OCI-LY1 (cell line): ENCODE results near the gene DYRK3.

Experiments used
- CTCF ChIP-seq: fragments of 200-600 bp; sonication (generic), shearing (Covaris generic); IDR thresholded peaks from 2 replicates; pipeline ENCODE4 v1.5.1; 2017; ENCODE audit warnings: mild to moderate bottlenecking, antibody characterized with exemption, low read length, moderate library complexity, mixed read lengths
- EZH2 ChIP-seq: fragments of 200-600 bp; sonication (generic), shearing (Covaris generic); IDR thresholded peaks from 2 replicates; pipeline ENCODE4 v1.8.0; 2017; ENCODE audit warnings: borderline replicate concordance, mixed run types, mild to moderate bottlenecking, antibody characterized with exemption, low read length, moderate library complexity, mixed read lengths

GRCh38 chr1:206678490-206678889 lies 43.2 kb downstream of the DYRK3 start:
- TF ChIP-seq CTCF, result no peak
- no peak for TF ChIP-seq EZH2
